ENCODE measurements around the gene RPL10.

The RPL10 gene

DNA sequence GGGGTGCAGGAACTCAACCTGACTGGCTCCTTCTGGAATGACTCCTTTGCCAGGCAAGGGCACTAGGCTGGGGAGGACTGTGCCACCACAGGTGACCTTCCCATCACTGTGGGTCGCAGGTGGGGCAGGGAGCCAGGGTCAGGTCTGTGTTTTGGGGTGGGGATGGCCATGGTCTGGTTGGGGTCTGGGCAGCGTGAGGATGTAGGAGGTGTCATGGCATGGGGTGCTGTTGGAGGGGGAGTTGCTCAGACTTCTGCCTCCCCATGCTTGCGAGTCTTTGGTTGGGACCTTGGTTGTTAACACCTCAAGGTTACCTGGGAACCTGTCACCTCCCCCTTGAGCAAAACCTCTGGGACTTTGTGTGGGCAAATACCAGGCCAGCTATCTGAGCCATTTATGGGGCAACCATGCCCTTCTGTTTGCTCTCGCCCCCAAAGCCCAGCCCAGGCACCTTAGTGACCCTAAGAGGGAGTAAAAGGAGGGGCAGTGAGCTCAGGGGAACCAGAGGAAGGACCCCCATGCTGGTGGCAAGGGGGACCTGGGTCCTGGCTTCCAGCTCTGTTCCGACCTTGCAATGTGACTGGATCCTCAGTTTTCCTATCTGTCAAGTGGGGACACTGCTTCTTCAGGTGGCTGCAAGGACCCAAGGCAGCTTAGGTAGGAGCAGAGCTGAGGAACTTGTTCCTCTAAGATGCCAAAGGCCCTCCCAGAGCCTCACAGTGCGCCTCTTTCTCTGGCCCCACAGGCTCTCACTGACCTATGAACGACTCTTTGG is 36.4 kb downstream of the RPL10 start:
- H3K4me1 ChIP-seq (ENCODE audit: insufficient read depth, low read length, severe bottlenecking) = peaks cover 23% of the 10 kb centered on the region
- H3K9me3 ChIP-seq (ENCODE audit: low read length) = no peaks in the 10 kb centered on the region
- peaks cover 27% of the 10 kb centered on the region for H3K36me3 ChIP-seq (ENCODE audit: insufficient read depth, low read length)
- H3K9ac ChIP-seq (ENCODE audit: low read length) = no peak overlapping the region
- no peaks in the 10 kb centered on the region for H3K27me3 ChIP-seq (ENCODE audit: insufficient read depth, low read length)
- H3F3A ChIP-seq (ENCODE audit: insufficient read depth, low read length) = no peaks in the 10 kb centered on the region
- H3K4me3 ChIP-seq (ENCODE audit: low read depth, low read length, poor library complexity, severe bottlenecking) = no peak overlapping the region
- no peak overlapping the region for H3K4me2 ChIP-seq (ENCODE audit: low read length)
- no peak overlapping the region for H2AFZ ChIP-seq (ENCODE audit: low read length)
- no peak overlapping the region for H3K27ac ChIP-seq (ENCODE audit: low read depth, low read length, poor library complexity, severe bottlenecking)
- peaks cover 7% of the 10 kb centered on the region; the same call in 1 of the 2 replicates for H3K79me2 ChIP-seq (ENCODE audit: insufficient read depth, low read length)
- no peaks in the 10 kb centered on the region for H4K20me1 ChIP-seq (ENCODE audit: insufficient read depth, low read length)
- no peaks in the 10 kb centered on the region for H3K9me2 ChIP-seq (ENCODE audit: low read depth, low read length)
- TF ChIP-seq EZH2 (IDR thresholded peaks at IDR 0.05; ENCODE audit: borderline replicate concordance, low read length) = no peak
- TF ChIP-seq, protein P1, sequence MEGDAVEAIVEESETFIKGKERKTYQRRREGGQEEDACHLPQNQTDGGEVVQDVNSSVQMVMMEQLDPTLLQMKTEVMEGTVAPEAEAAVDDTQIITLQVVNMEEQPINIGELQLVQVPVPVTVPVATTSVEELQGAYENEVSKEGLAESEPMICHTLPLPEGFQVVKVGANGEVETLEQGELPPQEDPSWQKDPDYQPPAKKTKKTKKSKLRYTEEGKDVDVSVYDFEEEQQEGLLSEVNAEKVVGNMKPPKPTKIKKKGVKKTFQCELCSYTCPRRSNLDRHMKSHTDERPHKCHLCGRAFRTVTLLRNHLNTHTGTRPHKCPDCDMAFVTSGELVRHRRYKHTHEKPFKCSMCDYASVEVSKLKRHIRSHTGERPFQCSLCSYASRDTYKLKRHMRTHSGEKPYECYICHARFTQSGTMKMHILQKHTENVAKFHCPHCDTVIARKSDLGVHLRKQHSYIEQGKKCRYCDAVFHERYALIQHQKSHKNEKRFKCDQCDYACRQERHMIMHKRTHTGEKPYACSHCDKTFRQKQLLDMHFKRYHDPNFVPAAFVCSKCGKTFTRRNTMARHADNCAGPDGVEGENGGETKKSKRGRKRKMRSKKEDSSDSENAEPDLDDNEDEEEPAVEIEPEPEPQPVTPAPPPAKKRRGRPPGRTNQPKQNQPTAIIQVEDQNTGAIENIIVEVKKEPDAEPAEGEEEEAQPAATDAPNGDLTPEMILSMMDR (IDR thresholded peaks at IDR 0.05; ENCODE audit: low read length) = no peak

DNA sequence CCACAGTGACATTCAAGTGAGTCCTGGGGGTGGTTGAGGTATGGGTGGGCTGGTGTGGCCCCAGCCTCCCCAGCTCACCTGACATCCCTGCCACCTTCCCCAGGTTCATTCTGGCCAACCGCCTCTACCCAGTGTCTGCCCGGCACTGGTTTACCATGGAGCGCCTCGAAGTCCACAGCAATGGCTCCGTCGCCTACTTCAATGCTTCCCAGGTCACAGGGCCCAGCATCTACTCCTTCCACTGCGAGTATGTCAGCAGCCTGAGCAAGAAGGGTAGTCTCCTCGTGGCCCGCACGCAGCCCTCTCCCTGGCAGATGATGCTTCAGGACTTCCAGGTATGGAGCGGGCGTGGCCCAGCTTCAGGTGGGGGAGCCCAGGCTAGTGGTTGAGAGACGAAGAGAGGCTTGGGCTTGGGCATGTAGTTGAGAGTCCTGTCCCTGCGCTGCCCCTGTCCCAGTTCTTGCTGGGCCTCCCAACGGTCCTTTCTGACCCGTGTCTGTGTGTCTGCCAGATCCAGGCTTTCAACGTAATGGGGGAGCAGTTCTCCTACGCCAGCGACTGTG is 37.1 kb downstream of the RPL10 start:
- Histone ChIP-seq H3K27ac (ENCODE audit: low read depth, low read length, poor library complexity, severe bottlenecking) (no peak overlapping the region), H3F3A (ENCODE audit: insufficient read depth, low read length) (no peaks in the 10 kb centered on the region), H3K9ac (ENCODE audit: low read length) (no peak overlapping the region), H3K4me2 (ENCODE audit: low read length) (no peak overlapping the region), H3K79me2 (ENCODE audit: insufficient read depth, low read length) (peaks cover 7% of the 10 kb centered on the region; the same call in 1 of the 2 replicates), H3K9me2 (ENCODE audit: low read depth, low read length) (no peaks in the 10 kb centered on the region), H2AFZ (ENCODE audit: low read length) (no peak overlapping the region), H3K27me3 (ENCODE audit: insufficient read depth, low read length) (no peaks in the 10 kb centered on the region), H4K20me1 (ENCODE audit: insufficient read depth, low read length) (no peaks in the 10 kb centered on the region), H3K4me1 (ENCODE audit: insufficient read depth, low read length, severe bottlenecking) (peaks cover 19% of the 10 kb centered on the region), H3K9me3 (ENCODE audit: low read length) (no peaks in the 10 kb centered on the region), H3K36me3 (ENCODE audit: insufficient read depth, low read length) (peaks cover 29% of the 10 kb centered on the region), H3K4me3 (ENCODE audit: low read depth, low read length, poor library complexity, severe bottlenecking) (no peak overlapping the region)
- TF ChIP-seq, protein P1 (IDR thresholded peaks at IDR 0.05; ENCODE audit: low read length) = no peak
- TF ChIP-seq EZH2 (IDR thresholded peaks at IDR 0.05; ENCODE audit: borderline replicate concordance, low read length) = no peak

DNA sequence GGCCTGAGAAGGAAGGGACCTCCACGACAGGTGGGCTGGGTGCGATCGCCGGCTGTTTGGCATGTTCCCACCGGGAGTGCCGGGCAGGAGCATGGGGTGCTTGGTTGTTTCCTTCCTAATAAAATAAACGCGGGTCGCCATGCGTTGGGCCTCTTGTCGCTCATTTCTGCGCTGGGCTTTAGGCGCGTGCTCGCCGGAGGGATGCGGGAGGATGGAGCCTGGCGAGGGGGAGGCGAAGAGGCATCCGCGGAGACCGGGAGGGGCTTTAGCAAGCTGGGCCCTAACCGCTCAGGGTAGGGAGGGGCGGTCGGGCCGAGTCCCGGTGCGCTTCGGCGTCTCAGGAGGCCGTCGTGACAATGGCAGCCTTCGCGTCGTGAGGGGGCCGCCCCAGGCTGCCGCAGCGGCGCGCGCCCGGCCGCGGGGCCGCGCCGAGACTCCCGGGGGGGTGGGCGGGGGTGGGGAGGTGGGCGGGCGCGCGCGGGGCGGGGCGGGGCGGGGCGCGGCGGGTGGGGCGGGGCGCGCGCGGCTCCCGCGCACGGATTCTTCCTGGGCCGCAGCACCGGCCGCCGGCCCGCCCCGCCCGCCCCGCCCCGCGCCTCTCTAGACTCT is 38.3 kb downstream of the RPL10 start:
- Histone ChIP-seq H2AFZ (ENCODE audit: low read length) (no peak overlapping the region), H3K27ac (ENCODE audit: low read depth, low read length, poor library complexity, severe bottlenecking) (peak overlapping the region; percentile 58), H3K36me3 (ENCODE audit: insufficient read depth, low read length) (peaks cover 34% of the 10 kb centered on the region)

More for the DNA sequence above, 38.3 kb downstream of the RPL10 start:
- Histone ChIP-seq H3K9me3 (ENCODE audit: low read length) (no peaks in the 10 kb centered on the region), H3K9ac (ENCODE audit: low read length) (peak overlapping the region; percentile 76), H3K4me2 (ENCODE audit: low read length) (peak overlapping the region; percentile 96), H3K79me2 (ENCODE audit: insufficient read depth, low read length) (peaks cover 7% of the 10 kb centered on the region; the same call in 1 of the 2 replicates), H3F3A (ENCODE audit: insufficient read depth, low read length) (no peaks in the 10 kb centered on the region), H4K20me1 (ENCODE audit: insufficient read depth, low read length) (no peaks in the 10 kb centered on the region), H3K4me1 (ENCODE audit: insufficient read depth, low read length, severe bottlenecking) (peaks cover 19% of the 10 kb centered on the region), H3K9me2 (ENCODE audit: low read depth, low read length) (no peaks in the 10 kb centered on the region), H3K27me3 (ENCODE audit: insufficient read depth, low read length) (no peaks in the 10 kb centered on the region), H3K4me3 (ENCODE audit: low read depth, low read length, poor library complexity, severe bottlenecking) (peak overlapping the region; percentile 81)
- no peak for TF ChIP-seq EZH2 (IDR thresholded peaks at IDR 0.05; ENCODE audit: borderline replicate concordance, low read length)
- TF ChIP-seq, protein P1 (IDR thresholded peaks at IDR 0.05; ENCODE audit: low read length) = no peak

Measured in OCI-LY1 (cell line).